Lower leg skin (tissue), 4 donors: ENCODE data around the gene TPSAB1. TPM values are rescaled to one million over a fixed set of nuclear protein-coding genes. Genes with fewer than 3 reads are reported as not detected.
"Not testable (repeated sequence)": the region's sequence is repeated elsewhere in the genome, so short reads cannot be mapped to it uniquely, and the experiment has no call there.

Experiments
- DNase-seq, 2 donors: peaks; one replicate each; pipeline ENCODE4 v3.0.0-alpha.2; 2019; ENCODE audit warnings: low spot score in 2 of 2
- H3K4me3 ChIP-seq: fragments of 200-600 bp; sonication (generic); 2 replicates; pipeline ENCODE4 v1.5.1; 2017; ENCODE audit warnings: mild to moderate bottlenecking, low read depth; ENCODE audit not compliant: poor library complexity, severe bottlenecking
- POLR2A ChIP-seq, 2 donors: fragments of 450-650 bp; IDR thresholded peaks; one replicate each; pipeline ENCODE4 v1.6.1; 2016 to 2017; ENCODE audit warnings: antibody characterized with exemption in 2 of 2, mild to moderate bottlenecking in 1 of 2, moderate library complexity in 1 of 2
- WGBS, 2 donors: methylation state at CpG; one replicate each; pipeline ENCODE4 v1.1.5; 2018; 5-methylcytosine and 5-hydroxymethylcytosine counted together
- intact Hi-C: fragments of 100-400 bp; cut with DNase I; formaldehyde crosslinking; loops from one replicate; pipeline ENCODE4 v1.15.0; 2023; ENCODE audit warnings: low total_unique reads
- total RNA-seq, 4 donors: library from RNA; depleted of rRNA; stranded (reverse); fragments of >200 nt; gene quantifications; one replicate each; pipeline ENCODE4 v1.1.0, GENCODE V29; 2016
- TF ChIP-seq, protein P1 (sequence below), 3 donors: fragments of 450-650 bp; IDR thresholded peaks; one replicate each; pipeline ENCODE4 v1.5.1; 2016; ENCODE audit warnings: antibody characterized with exemption in 3 of 3, mild to moderate bottlenecking in 3 of 3, moderate library complexity in 2 of 3

The TPSAB1 gene
- total RNA-seq, 4 donors from 2014 or later, result 16.4 to 93.5 (median 29.8) TPM

DNA sequence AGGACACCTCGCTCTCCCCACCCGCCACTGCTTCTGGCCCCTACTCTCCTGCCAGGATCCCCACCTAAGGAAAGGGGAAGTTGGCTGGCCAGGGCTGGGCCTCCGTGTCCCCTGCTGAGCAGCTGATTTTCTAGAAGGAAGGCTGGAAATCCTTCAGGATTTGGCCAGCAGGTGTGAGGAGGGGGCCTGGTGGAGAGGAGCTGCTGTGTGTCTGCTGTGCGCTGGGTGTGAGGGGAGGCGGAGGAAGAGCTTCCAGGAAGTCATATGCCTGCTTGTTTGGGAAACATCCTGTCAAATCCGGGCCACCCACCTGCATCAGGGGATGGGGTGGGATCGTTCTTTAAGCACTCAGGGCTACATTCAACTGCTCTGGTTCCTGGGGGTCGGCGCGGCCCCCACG is 44.0 kb upstream of the TPSAB1 start:
- no peak for DNase-seq
- no peak overlapping the region for H3K4me3 ChIP-seq
- TF ChIP-seq, protein P1, sequence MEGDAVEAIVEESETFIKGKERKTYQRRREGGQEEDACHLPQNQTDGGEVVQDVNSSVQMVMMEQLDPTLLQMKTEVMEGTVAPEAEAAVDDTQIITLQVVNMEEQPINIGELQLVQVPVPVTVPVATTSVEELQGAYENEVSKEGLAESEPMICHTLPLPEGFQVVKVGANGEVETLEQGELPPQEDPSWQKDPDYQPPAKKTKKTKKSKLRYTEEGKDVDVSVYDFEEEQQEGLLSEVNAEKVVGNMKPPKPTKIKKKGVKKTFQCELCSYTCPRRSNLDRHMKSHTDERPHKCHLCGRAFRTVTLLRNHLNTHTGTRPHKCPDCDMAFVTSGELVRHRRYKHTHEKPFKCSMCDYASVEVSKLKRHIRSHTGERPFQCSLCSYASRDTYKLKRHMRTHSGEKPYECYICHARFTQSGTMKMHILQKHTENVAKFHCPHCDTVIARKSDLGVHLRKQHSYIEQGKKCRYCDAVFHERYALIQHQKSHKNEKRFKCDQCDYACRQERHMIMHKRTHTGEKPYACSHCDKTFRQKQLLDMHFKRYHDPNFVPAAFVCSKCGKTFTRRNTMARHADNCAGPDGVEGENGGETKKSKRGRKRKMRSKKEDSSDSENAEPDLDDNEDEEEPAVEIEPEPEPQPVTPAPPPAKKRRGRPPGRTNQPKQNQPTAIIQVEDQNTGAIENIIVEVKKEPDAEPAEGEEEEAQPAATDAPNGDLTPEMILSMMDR (IDR thresholded peaks at IDR 0.05), result no peak
- TF ChIP-seq POLR2A (IDR thresholded peaks at IDR 0.05), result no peak
- intact Hi-C loops, result no loop called here
- 61 to 70% methylated on average over 10 to 11 of the region's 11 CpGs for WGBS, 2 donors

DNA sequence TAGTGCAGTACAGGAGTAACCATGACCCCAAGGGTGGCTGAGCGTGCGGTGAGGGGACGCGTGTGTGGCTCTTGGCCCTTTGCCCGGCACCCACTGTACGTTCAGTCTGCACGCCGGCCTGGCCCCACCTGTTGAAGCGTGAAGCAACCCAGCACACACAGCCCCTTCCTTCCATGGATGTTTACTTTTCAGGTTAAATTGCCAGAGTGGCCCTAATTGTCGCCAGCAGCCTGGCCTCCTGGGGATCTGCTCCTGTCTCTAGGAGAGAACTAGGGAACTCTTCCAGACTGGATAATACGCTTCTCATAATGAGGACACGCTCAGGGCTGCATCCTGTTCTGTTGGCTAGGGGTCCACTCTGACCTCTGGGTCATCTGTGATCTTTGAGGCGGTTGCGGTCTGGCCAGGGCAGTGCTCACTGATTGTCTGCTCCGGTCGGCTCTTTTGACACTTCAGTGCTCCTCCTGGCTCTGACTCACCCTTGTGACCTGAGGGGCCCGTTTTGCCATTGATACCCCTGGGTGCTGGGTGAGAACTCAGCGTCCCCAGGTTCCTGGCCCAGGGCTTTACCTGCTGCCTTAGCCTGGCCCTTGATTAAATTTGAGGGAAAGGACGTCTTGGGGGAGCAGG is 43.2 kb upstream of the TPSAB1 start:
- no peak for TF ChIP-seq POLR2A (IDR thresholded peaks at IDR 0.05)
- TF ChIP-seq, protein P1 (IDR thresholded peaks at IDR 0.05), result no peak
- 63 to 71% methylated on average over 17 to 19 of the region's 19 CpGs for WGBS, 2 donors
- H3K4me3 ChIP-seq, result no peak overlapping the region
- intact Hi-C loops, result no loop called here
- DNase-seq, result no peak

DNA sequence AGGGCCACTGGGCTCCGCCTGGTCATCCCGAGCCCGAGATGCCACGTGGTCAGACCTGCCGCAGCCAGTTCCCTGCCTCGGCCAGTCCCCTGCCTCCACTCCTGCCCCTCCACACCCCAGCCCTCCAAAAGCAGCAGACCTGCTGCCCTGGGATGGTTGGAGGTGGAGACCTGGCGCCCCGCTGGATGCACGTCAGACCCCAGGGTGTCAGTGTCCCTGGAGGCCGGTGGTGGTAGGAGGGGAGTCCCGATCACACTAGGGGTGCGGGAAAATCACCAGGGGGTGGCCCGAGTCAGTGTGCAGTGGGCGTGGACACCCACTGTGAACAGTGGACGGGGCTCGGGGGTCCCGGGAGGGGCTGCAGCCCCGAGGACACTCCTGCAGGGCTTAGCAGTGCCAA is 42.3 kb upstream of the TPSAB1 start:
- no peak for TF ChIP-seq POLR2A (IDR thresholded peaks at IDR 0.05)
- TF ChIP-seq, protein P1 (IDR thresholded peaks at IDR 0.05), result no peak
- WGBS, 2 donors, result 76 to 82% methylated on average over 7 to 14 of the region's 18 CpGs
- H3K4me3 ChIP-seq, result no peak overlapping the region
- no peak for DNase-seq
- intact Hi-C loops, result no loop called here

DNA sequence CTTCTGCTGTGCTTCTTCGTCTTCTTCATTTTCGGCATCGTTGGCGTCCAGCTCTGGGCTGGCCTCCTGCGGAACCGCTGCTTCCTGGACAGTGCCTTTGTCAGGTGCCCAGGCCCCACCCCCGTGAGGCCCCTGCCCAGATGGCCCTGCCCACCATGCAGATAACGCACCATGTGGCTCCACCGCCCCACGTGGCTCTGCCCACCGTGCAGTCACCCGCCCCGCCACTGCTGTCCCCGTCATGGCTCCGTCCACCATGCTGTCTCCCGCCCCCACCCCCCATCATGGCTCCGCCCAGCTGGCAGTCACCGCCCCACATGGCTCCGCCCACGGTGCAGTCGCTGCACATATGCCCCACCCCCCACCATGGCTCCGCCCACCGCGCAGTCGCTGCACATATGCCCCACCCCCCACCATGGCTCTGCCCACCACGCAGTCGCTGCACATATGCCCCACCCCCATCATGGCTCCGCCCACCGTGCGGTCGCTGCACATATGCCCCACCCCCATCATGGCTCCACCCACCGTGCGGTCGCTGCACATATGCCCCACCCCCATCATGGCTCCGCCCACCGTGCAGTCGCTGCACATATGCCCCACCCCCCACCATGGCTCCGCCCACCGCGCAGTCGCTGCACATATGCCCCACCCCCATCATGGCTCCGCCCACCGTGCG is 41.7 kb upstream of the TPSAB1 start:
- H3K4me3 ChIP-seq, DNase-seq, intact Hi-C loops: not testable (repeated sequence)
- WGBS, 2 donors, result 86 to 92% methylated on average over 25 to 26 of the region's 44 CpGs

DNA sequence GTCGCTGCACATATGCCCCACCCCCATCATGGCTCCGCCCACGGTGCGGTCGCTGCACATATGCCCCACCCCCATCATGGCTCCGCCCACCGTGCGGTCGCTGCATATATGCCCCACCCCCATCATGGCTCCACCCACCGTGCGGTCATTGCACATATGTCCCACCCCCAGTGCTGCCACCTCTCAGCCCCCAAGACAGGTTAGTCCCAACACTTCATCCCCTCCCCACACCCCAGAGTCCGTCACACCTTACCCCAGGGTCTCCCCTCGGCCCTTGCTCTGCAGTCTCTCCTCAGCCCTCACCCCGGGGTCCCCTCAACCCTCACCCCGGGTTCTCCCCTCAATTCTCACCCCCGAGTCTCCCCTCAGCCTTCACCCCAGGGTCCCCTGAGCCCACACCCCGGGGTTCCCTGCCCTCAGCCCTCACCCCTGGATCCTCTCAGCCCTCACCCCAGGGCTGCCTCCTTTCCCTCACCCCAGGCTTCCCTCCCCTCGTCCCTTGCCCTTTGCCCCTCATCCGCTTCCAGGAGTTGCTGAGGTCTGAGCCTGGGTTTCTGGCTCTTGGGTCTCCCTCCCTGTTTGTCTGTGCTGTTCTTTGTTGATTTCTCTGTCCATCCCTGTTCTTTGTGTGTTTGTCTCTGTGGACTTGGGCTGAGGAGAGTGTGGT is 41.0 kb upstream of the TPSAB1 start:
- no peak for DNase-seq
- no peak overlapping the region for H3K4me3 ChIP-seq
- intact Hi-C loops, result no loop called here
- WGBS, 2 donors, result 84 to 85% methylated on average over 10 to 14 of the region's 19 CpGs
- no peak for TF ChIP-seq POLR2A (IDR thresholded peaks at IDR 0.05)
- TF ChIP-seq, protein P1 (IDR thresholded peaks at IDR 0.05), result no peak

DNA sequence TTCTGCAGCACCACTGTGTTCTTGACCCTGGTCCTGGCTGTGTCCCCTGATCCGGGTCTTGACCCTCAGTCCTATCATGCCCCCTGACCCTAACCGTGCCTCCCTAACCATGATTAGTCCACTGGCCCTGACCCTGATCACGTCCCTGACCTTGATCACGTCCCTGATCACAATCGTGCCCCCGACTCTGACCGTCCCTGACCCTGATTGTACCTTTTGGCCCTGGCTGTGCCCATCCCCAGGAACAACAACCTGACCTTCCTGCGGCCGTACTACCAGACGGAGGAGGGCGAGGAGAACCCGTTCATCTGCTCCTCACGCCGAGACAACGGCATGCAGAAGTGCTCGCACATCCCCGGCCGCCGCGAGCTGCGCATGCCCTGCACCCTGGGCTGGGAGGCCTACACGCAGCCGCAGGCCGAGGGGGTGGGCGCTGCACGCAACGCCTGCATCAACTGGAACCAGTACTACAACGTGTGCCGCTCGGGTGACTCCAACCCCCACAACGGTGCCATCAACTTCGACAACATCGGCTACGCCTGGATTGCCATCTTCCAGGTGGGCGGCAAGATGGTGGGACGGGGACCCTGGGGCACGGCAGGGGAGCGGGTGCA is 40.4 kb upstream of the TPSAB1 start:
- no peak for DNase-seq
- no peak overlapping the region for H3K4me3 ChIP-seq
- intact Hi-C loops, result no loop called here
- WGBS, 2 donors, result 92 to 93% methylated on average over 38 of the region's 38 CpGs
- TF ChIP-seq, protein P1 (IDR thresholded peaks at IDR 0.05), result no peak
- no peak for TF ChIP-seq POLR2A (IDR thresholded peaks at IDR 0.05)
